Activated CD4-positive, alpha-beta T cell treated with anti-CD3 and anti-CD28 coated beads, Interleukin-2, amount 50 U/mL, for 4 hours (primary cell): ENCODE measurements around the gene KRT76.
"Not testable (repeated sequence)": the region's sequence is repeated elsewhere in the genome, so short reads cannot be mapped to it uniquely, and the experiment has no call there.

Experiments
- DNase-seq, 2 experiments: peaks; one replicate each; pipeline ENCODE4 v3.0.0-alpha.2; 2020

Gene KRT76

GRCh38 chr12:52757449-52758176 lies 19.5 kb downstream of the KRT76 start:
- DNase-seq, result no peak

GRCh38 chr12:52756281-52756960 lies 20.7 kb downstream of the KRT76 start:
- no peak for DNase-seq

GRCh38 chr12:52755533-52755932 lies 21.6 kb downstream of the KRT76 start:
- DNase-seq, result no peak

- no peak for DNase-seq
Measured at GRCh38 chr12:52754135-52754534, 23.0 kb downstream of the KRT76 start.

GRCh38 chr12:52753283-52753682 lies 23.9 kb downstream of the KRT76 start:
- no peak for DNase-seq

- DNase-seq, result no peak
Measured at GRCh38 chr12:52752516-52752915, 24.6 kb downstream of the KRT76 start.

- DNase-seq, result no peak
Measured at GRCh38 chr12:52751795-52752194, 25.4 kb downstream of the KRT76 start.

- not testable (repeated sequence) for DNase-seq
Measured at GRCh38 chr12:52750532-52750931, 26.6 kb downstream of the KRT76 start.

GRCh38 chr12:52749827-52750226 lies 27.3 kb downstream of the KRT76 start:
- no peak for DNase-seq

GRCh38 chr12:52748578-52748977 lies 28.6 kb downstream of the KRT76 start:
- no peak for DNase-seq

GRCh38 chr12:52745554-52745953 lies 31.6 kb downstream of the KRT76 start:
- no peak for DNase-seq

- DNase-seq, result no peak
Measured at GRCh38 chr12:52744493-52745156, 32.5 kb downstream of the KRT76 start.

- DNase-seq, result no peak
Measured at GRCh38 chr12:52742822-52743457, 34.2 kb downstream of the KRT76 start.

GRCh38 chr12:52742196-52742580 lies 35.0 kb downstream of the KRT76 start:
- no peak for DNase-seq

GRCh38 chr12:52741375-52742195 lies 35.6 kb downstream of the KRT76 start:
- peak; percentile 47 to 48 for DNase-seq

GRCh38 chr12:52740584-52740983 lies 36.6 kb downstream of the KRT76 start:
- no peak for DNase-seq

GRCh38 chr12:52739963-52740362 lies 37.2 kb downstream of the KRT76 start:
- DNase-seq, result no peak

GRCh38 chr12:52735816-52736632 lies 41.1 kb downstream of the KRT76 start:
- no peak for DNase-seq

- DNase-seq, result no peak
Measured at GRCh38 chr12:52735106-52735505, 42.0 kb downstream of the KRT76 start.

- no peak for DNase-seq
Measured at GRCh38 chr12:52730793-52731192, 46.4 kb downstream of the KRT76 start.

GRCh38 chr12:52730383-52730782 lies 46.8 kb downstream of the KRT76 start:
- no peak for DNase-seq

GRCh38 chr12:52729147-52729546 lies 48.0 kb downstream of the KRT76 start:
- no peak for DNase-seq
